Measurements from ENCODE around the gene CACNB1. TPM values are rescaled to one million over a fixed set of nuclear protein-coding genes. Genes with fewer than 3 reads are reported as not detected.
A peak's percentile ranks its signal among the peaks of the same experiment; 100 is the strongest.

The CACNB1 gene
- total RNA-seq, 2 experiments from 2014 or later, result 14.9 to 15.5 TPM

DNA sequence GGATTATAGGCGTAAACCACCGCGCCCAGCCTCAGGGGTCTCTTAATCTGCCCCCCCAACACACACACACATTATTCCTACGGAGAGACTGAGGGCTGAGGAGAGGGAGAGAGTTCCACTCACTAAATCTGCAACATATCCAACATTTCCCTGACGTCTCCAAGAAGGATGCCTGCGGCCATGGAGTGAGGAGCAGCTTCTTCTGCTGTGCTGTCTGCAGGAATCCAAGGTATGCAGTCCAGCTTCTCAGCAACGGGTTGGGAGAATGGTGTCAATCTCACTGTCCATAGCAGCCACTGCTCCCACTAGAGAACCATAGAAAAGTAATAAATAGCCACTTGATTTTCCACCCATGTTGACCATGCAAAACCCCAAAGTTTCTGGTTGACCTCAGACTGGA, 41.0 kb downstream of the CACNB1 start:
- intact Hi-C loops (cut with DNase I, micrococcal nuclease), result loop anchor here in 1 of 2 experiments (10.0 kb wide), 1 partner anchor 402 kb away; the partner anchor contains the start of gene PSMB3
- POLR2A ChIA-PET, result no interaction called here
- H3K27ac Mint-ChIP-seq, result no peak overlapping the region

DNA sequence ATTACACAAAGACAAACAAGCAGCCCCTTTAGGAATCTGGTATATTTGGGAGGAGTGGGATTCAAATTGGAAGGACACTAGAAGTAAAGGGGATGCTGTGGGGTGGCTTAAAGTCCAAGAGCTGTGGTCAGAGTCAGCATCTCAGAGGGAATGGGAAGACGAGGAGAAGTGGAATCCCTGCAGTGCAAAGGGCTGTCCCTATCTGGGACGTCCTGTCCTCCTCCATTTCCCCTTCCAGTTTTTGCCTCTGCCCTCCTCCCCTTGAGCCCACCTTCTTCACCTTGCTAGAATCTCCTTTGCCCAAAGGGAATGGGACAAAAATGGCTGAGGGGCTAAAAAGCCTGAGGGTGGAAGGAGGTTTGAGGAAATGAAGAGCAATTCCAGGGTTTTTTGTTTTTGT, 41.8 kb downstream of the CACNB1 start:
- ATAC-seq (ENCODE audit: poor library complexity) (no peak), DNase-seq (no peak)
- Mint-ChIP-seq H3K36me3 (ENCODE audit: low read depth) (peaks cover 27% of the 10 kb centered on the region), H3K9me3 (no peaks in the 10 kb centered on the region), H3K27me3 (peaks cover 19% of the 10 kb centered on the region), H3K27ac (peak overlapping the region; percentile 97), H3K4me3 (peak overlapping the region; percentile 63), H3K4me1 (ENCODE audit: low read depth) (peaks cover 27% of the 10 kb centered on the region)
- ChIA-PET POLR2A (no interaction called here), CTCF (interaction anchor here (3.2 kb wide), 1 partner anchor 285 kb away, joined by 30 read pairs; the partner anchor contains the start of gene LASP1)
- no peaks in the 10 kb centered on the region for H3K9me3 ChIP-seq (ENCODE audit: control insufficient read depth in 1 of 2, insufficient read depth in 1 of 2, low read length in 2 of 2)
- intact Hi-C loops (cut with DNase I, micrococcal nuclease), result loop anchor here in 1 of 2 experiments (10.0 kb wide), 1 partner anchor 401 kb away; the partner anchor contains the start of gene PSMB3
- peaks cover 37% of the 10 kb centered on the region for H3K4me1 ChIP-seq (ENCODE audit: insufficient read depth, low read length)
- TF ChIP-seq, protein P1, sequence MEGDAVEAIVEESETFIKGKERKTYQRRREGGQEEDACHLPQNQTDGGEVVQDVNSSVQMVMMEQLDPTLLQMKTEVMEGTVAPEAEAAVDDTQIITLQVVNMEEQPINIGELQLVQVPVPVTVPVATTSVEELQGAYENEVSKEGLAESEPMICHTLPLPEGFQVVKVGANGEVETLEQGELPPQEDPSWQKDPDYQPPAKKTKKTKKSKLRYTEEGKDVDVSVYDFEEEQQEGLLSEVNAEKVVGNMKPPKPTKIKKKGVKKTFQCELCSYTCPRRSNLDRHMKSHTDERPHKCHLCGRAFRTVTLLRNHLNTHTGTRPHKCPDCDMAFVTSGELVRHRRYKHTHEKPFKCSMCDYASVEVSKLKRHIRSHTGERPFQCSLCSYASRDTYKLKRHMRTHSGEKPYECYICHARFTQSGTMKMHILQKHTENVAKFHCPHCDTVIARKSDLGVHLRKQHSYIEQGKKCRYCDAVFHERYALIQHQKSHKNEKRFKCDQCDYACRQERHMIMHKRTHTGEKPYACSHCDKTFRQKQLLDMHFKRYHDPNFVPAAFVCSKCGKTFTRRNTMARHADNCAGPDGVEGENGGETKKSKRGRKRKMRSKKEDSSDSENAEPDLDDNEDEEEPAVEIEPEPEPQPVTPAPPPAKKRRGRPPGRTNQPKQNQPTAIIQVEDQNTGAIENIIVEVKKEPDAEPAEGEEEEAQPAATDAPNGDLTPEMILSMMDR (IDR thresholded peaks at IDR 0.05), result no peak
- H3K27ac ChIP-seq (ENCODE audit: low read depth in 1 of 2, low read length in 2 of 2), result no peak overlapping the region
- H3K4me3 ChIP-seq (ENCODE audit: low read length), result no peak overlapping the region
- H3K27me3 ChIP-seq (ENCODE audit: control insufficient read depth in 1 of 2, insufficient read depth in 2 of 2, low read length in 2 of 2), result peaks cover 0 to 4% of the 10 kb centered on the region in 2 experiments
- no peaks in the 10 kb centered on the region for H3K36me3 ChIP-seq (ENCODE audit: insufficient read depth, low read length)

More for the DNA sequence above, 41.0 kb downstream of the CACNB1 start:
- Mint-ChIP-seq H3K36me3 (ENCODE audit: low read depth) (peaks cover 27% of the 10 kb centered on the region), H3K27me3 (peaks cover 19% of the 10 kb centered on the region), H3K4me1 (ENCODE audit: low read depth) (peaks cover 27% of the 10 kb centered on the region), H3K4me3 (peak overlapping the region; percentile 43), H3K9me3 (no peaks in the 10 kb centered on the region)
- H3K27ac ChIP-seq (ENCODE audit: low read depth in 1 of 2, low read length in 2 of 2), result no peak overlapping the region
- H3K36me3 ChIP-seq (ENCODE audit: insufficient read depth, low read length), result no peaks in the 10 kb centered on the region
- H3K9me3 ChIP-seq (ENCODE audit: control insufficient read depth in 1 of 2, insufficient read depth in 1 of 2, low read length in 2 of 2), result no peaks in the 10 kb centered on the region
- H3K4me1 ChIP-seq (ENCODE audit: insufficient read depth, low read length), result peaks cover 31% of the 10 kb centered on the region
- TF ChIP-seq, protein P1 (IDR thresholded peaks at IDR 0.05), result no peak
- ATAC-seq (ENCODE audit: poor library complexity), result no peak
- no peak overlapping the region for H3K4me3 ChIP-seq (ENCODE audit: low read length)
- no peaks in the 10 kb centered on the region for H3K27me3 ChIP-seq (ENCODE audit: control insufficient read depth in 1 of 2, insufficient read depth in 2 of 2, low read length in 2 of 2)
- no peak for DNase-seq
- CTCF ChIA-PET, result no interaction called here

DNA sequence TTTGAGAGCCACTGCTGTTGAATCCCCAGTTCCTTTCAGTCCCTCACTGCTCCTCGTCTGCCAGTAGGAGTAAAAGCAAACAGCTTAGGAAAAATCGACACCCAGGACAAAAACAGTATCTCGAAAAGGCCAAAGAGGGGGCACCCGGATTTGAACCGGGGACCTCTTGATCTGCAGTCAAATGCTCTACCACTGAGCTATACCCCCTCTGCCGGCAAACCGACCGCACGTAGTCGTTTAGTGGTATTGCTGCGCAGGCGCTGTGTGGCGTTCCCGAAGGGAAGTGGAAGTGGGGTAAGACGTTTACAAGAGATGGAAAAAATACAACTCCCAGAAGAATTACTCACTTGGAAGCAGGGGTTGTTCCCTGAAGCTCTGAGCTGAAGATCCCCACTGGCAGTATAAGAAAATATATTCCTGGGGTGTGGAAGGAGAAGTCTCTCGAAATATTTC, 43.8 kb downstream of the CACNB1 start:
- ChIA-PET CTCF (interaction anchor here (0.7 to 4.4 kb wide), 26 partner anchors 12 to 595 kb away, joined by 3 to 80 read pairs (median 5); partner anchors contain the start of genes ARL5C, CWC25, FBXO47 and LASP1), POLR2A (interaction anchor here (0.6 to 6.2 kb wide), 34 partner anchors 9 to 449 kb away, joined by 3 to 71 read pairs (median 6); partner anchors contain the start of genes FBXO47, LASP1, MLLT6 and PSMB3)
- Histone ChIP-seq H3K27me3 (ENCODE audit: control insufficient read depth in 1 of 2, insufficient read depth in 2 of 2, low read length in 2 of 2) (peaks cover 0 to 5% of the 10 kb centered on the region in 2 experiments), H3K27ac (ENCODE audit: low read depth in 1 of 2, low read length in 2 of 2) (peak overlapping the region; percentile 47 to 69), H3K9me3 (ENCODE audit: control insufficient read depth in 1 of 2, insufficient read depth in 1 of 2, low read length in 2 of 2) (no peaks in the 10 kb centered on the region), H3K36me3 (ENCODE audit: insufficient read depth, low read length) (no peaks in the 10 kb centered on the region), H3K4me3 (ENCODE audit: low read length) (peak overlapping the region; percentile 94), H3K4me1 (ENCODE audit: insufficient read depth, low read length) (peaks cover 55% of the 10 kb centered on the region)
- Mint-ChIP-seq H3K27ac (peak overlapping the region; percentile 97), H3K9me3 (no peaks in the 10 kb centered on the region), H3K27me3 (peaks cover 19% of the 10 kb centered on the region), H3K4me3 (peak overlapping the region; percentile 99), H3K36me3 (ENCODE audit: low read depth) (peaks cover 27% of the 10 kb centered on the region), H3K4me1 (ENCODE audit: low read depth) (peaks cover 47% of the 10 kb centered on the region)
- TF ChIP-seq, protein P1 (IDR thresholded peaks at IDR 0.05), result no peak
- peak; percentile 89 to 98 (median 94) for DNase-seq
- intact Hi-C loops (cut with DNase I, micrococcal nuclease), result loop anchor here (1.0 to 10.0 kb wide), 9 partner anchors 61 to 476 kb away; partner anchors contain the start of genes PSMB3 (in 1 of the 2) and RPL23 (in 1 of the 2)
- peak; percentile 60 for ATAC-seq (ENCODE audit: poor library complexity)

Measured in CD4-positive, alpha-beta T cell (primary cell).